ENCODE results near the gene TNFRSF4. TPM values are rescaled to one million over a fixed set of nuclear protein-coding genes. Genes with fewer than 3 reads are reported as not detected.

Gene TNFRSF4
- total and polyA plus RNA-seq, 9 of the 15 experiments (the other 6 are each of a cell fraction or from before 2014, with no cell fraction given): 0.07 to 0.44 (median 0.19) TPM; not detected in 5

DNA sequence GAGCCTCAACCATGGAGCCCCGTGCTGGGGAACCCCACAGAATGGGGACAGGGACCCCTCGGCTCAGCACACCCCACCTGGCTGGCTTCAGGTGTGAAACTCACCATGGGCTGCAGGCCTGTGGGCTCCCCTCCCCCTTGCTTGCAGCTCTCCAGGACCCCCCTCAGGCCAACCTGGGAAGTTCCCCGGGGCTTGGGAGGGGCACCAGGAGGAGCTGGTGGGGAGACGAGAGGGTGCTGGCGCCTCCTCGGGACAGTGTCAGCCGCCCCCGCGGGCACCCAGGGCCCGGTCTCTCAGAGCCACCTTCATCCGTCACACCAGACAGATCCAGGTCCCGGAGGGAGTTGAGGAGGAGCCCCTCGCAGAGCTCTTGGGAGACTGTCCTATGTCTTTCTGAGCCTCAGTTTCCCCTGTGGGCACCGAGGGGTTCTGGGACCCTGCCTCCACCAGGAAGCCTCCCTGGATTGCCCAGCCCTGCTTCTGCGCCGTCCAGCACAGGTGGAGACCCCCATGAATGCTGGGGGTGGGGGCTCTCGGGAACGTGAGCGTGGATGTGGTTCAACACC, 6.9 kb downstream of the TNFRSF4 start (continued):
- TF ChIP-seq, protein P1, sequence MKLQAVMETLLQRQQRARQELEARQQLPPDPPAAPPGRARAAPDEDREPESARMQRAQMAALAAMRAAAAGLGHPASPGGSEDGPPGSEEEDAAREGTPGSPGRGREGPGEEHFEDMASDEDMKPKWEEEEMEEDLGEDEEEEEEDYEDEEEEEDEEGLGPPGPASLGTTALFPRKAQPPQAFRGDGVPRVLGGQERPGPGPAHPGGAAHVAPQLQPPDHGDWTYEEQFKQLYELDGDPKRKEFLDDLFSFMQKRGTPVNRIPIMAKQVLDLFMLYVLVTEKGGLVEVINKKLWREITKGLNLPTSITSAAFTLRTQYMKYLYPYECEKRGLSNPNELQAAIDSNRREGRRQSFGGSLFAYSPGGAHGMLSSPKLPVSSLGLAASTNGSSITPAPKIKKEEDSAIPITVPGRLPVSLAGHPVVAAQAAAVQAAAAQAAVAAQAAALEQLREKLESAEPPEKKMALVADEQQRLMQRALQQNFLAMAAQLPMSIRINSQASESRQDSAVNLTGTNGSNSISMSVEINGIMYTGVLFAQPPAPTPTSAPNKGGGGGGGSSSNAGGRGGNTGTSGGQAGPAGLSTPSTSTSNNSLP (IDR thresholded peaks at IDR 0.05; ENCODE audit: borderline replicate concordance, low read depth, low read length): no peak
- TF ChIP-seq PHB (CRISPR knock-in tag; IDR thresholded peaks at IDR 0.05) (no peak), U2AF1 (optimal IDR thresholded peaks at IDR 0.05; ENCODE audit: low read depth, low read length) (no peak), MEF2A (IDR thresholded peaks at IDR 0.05; ENCODE audit: control insufficient read depth, low read depth, low read length) (no peak), HMG20B (CRISPR knock-in tag; IDR thresholded peaks at IDR 0.05) (no peak), ZFP1 (CRISPR knock-in tag; IDR thresholded peaks at IDR 0.05) (no peak), ZNF668 (CRISPR knock-in tag; IDR thresholded peaks at IDR 0.05) (no peak), LARP7 (IDR thresholded peaks at IDR 0.05) (no peak), ZNF239 (CRISPR knock-in tag; IDR thresholded peaks at IDR 0.05) (no peak), HNRNPLL (IDR thresholded peaks at IDR 0.05; ENCODE audit: low read depth, low read length, poor library complexity, severe bottlenecking) (no peak), HNRNPUL1 (IDR thresholded peaks at IDR 0.05; ENCODE audit: low read length) (no peak), TAF15 (IDR thresholded peaks at IDR 0.05; ENCODE audit: low read depth, low read length) (no peak), ZBTB7A (IDR thresholded peaks at IDR 0.05; ENCODE audit: borderline replicate concordance, control insufficient read depth, low read depth, low read length) (peak; percentile 33; the same call in 1 of the 2 replicates)
- TF ChIP-seq, protein P2, sequence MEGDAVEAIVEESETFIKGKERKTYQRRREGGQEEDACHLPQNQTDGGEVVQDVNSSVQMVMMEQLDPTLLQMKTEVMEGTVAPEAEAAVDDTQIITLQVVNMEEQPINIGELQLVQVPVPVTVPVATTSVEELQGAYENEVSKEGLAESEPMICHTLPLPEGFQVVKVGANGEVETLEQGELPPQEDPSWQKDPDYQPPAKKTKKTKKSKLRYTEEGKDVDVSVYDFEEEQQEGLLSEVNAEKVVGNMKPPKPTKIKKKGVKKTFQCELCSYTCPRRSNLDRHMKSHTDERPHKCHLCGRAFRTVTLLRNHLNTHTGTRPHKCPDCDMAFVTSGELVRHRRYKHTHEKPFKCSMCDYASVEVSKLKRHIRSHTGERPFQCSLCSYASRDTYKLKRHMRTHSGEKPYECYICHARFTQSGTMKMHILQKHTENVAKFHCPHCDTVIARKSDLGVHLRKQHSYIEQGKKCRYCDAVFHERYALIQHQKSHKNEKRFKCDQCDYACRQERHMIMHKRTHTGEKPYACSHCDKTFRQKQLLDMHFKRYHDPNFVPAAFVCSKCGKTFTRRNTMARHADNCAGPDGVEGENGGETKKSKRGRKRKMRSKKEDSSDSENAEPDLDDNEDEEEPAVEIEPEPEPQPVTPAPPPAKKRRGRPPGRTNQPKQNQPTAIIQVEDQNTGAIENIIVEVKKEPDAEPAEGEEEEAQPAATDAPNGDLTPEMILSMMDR (IDR thresholded peaks at IDR 0.05 in 2 of 3, conservative IDR thresholded peaks at IDR 0.05 in 1 of 3; ENCODE audit: insufficient read depth in 2 of 3, low read depth in 1 of 3, low read length in 3 of 3): peak in 2 of 3 experiments; percentile 8 to 37; a peak in 1 of 6 replicates
- TF ChIP-seq, protein P3, sequence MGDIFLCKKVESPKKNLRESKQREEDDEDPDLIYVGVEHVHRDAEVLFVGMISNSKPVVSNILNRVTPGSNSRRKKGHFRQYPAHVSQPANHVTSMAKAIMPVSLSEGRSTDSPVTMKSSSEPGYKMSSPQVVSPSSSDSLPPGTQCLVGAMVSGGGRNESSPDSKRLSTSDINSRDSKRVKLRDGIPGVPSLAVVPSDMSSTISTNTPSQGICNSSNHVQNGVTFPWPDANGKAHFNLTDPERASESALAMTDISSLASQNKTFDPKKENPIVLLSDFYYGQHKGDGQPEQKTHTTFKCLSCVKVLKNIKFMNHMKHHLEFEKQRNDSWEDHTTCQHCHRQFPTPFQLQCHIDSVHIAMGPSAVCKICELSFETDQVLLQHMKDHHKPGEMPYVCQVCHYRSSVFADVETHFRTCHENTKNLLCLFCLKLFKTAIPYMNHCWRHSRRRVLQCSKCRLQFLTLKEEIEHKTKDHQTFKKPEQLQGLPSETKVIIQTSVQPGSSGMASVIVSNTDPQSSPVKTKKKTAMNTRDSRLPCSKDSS (IDR thresholded peaks at IDR 0.05; ENCODE audit: low read depth, partially characterized antibody): no peak
- TF ChIP-seq, protein P4, sequence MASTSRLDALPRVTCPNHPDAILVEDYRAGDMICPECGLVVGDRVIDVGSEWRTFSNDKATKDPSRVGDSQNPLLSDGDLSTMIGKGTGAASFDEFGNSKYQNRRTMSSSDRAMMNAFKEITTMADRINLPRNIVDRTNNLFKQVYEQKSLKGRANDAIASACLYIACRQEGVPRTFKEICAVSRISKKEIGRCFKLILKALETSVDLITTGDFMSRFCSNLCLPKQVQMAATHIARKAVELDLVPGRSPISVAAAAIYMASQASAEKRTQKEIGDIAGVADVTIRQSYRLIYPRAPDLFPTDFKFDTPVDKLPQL (IDR thresholded peaks at IDR 0.05; ENCODE audit: extremely low read depth, insufficient read length): no peak

Data from K562 (cell line).